Hepatocyte (in vitro differentiated cells): ENCODE data around the gene ZNF787.

ENCODE experiments used
- CTCF ChIP-seq: fragments of 200-600 bp; sonication (generic); IDR thresholded peaks from 2 replicates; pipeline ENCODE4 v1.5.1; 2016; ENCODE audit warnings: antibody characterized with exemption, mild to moderate bottlenecking; ENCODE audit not compliant: poor library complexity
- EZH2 ChIP-seq: fragments of 200-600 bp; sonication (generic); IDR thresholded peaks from 2 replicates; pipeline ENCODE4 v1.6.1; 2016; ENCODE audit warnings: antibody characterized with exemption, mild to moderate bottlenecking, borderline replicate concordance
- EZH2phosphoT487 ChIP-seq: fragments of 200-600 bp; sonication (generic); IDR thresholded peaks from one replicate; pipeline ENCODE4 v1.6.1; 2018; ENCODE audit warnings: antibody characterized with exemption, mild to moderate bottlenecking, low read depth, moderate library complexity; ENCODE audit not compliant: unreplicated experiment, severe bottlenecking

DNA sequence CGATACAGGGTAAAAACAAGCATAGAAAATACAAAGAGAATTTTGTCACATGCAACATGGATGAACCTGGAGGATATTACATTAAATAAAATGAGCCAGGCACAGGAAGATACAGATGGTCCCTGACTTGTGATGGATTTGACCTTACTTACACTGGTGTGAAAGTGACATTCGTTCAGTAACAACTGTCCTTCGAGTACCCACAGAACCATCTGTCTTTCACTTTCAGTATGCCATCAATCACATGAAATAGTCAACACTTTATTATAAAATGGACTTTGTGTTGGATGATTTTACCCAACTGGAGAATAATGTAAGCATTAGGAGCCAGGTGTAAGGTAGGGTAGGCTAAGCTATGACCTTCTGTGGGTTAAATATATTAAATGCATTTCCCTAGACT, 51.5 kb downstream of the ZNF787 start:
- no peak for TF ChIP-seq CTCF
- no peak for TF ChIP-seq EZH2
- no peak for TF ChIP-seq EZH2phosphoT487
